8988T (cell line): ENCODE data around the gene TET1.
"Not testable (repeated sequence)": the region's sequence is repeated elsewhere in the genome, so short reads cannot be mapped to it uniquely, and the experiment has no call there.

Experiments used
- DNase-seq: peaks from one replicate; pipeline ENCODE4 v3.0.0; 2011

TET1 gene

GRCh38 chr10:68560186-68560942 is at the start of gene TET1:
TET1 (plus strand) TSS chr10:68560337; CDS start chr10:68572339, 12,002 bp downstream.
- DNase-seq = peak; percentile 67

GRCh38 chr10:68516216-68516615 is 43.9 kb upstream of the TET1 start:
- DNase-seq = not testable (repeated sequence)

GRCh38 chr10:68516766-68517165 is 43.4 kb upstream of the TET1 start:
- no peak for DNase-seq

- DNase-seq = no peak
These were observed 42.9 kb upstream of the TET1 start for GRCh38 chr10:68517188-68517587.

- DNase-seq = not testable (repeated sequence)
These were observed 41.5 kb upstream of the TET1 start for GRCh38 chr10:68518609-68519008.

GRCh38 chr10:68525490-68526038 is 34.6 kb upstream of the TET1 start:
- not testable (repeated sequence) for DNase-seq

GRCh38 chr10:68526634-68527307 is 33.4 kb upstream of the TET1 start:
- DNase-seq = no peak

GRCh38 chr10:68536973-68537372 is 23.2 kb upstream of the TET1 start:
- DNase-seq = no peak

GRCh38 chr10:68537796-68538195 is 22.3 kb upstream of the TET1 start:
- DNase-seq = no peak

GRCh38 chr10:68543004-68543918 is 16.9 kb upstream of the TET1 start:
- no peak for DNase-seq

- DNase-seq = peak; percentile 42
These were observed 9.3 kb upstream of the TET1 start for GRCh38 chr10:68550747-68551411.

- DNase-seq = no peak
These were observed 7.0 kb upstream of the TET1 start for GRCh38 chr10:68553138-68553537.

- no peak for DNase-seq
These were observed 6.5 kb upstream of the TET1 start for GRCh38 chr10:68553599-68553998.

GRCh38 chr10:68558478-68558877 is 1.7 kb upstream of the TET1 start:
- DNase-seq = no peak

GRCh38 chr10:68559251-68559650 is 886 bp upstream of the TET1 start:
- DNase-seq = no peak

- DNase-seq = no peak
These were observed 324 bp upstream of the TET1 start for GRCh38 chr10:68559841-68560185.

GRCh38 chr10:68560943-68561864 is 1.1 kb downstream of the TET1 start:
- no peak for DNase-seq

GRCh38 chr10:68561865-68562649 is 1.9 kb downstream of the TET1 start:
- DNase-seq = no peak

GRCh38 chr10:68562661-68563570 is 2.8 kb downstream of the TET1 start:
- no peak for DNase-seq
